ENCODE results near the gene CTAGE8. TPM values are rescaled to one million over a fixed set of nuclear protein-coding genes. Genes with fewer than 3 reads are reported as not detected.
"Not testable (repeated sequence)": the region's sequence is repeated elsewhere in the genome, so short reads cannot be mapped to it uniquely, and the experiment has no call there.

The CTAGE8 gene
- total and polyA plus RNA-seq, 9 donors, result 0.40 to 2.0 (median 0.92) TPM; not detected in 1

DNA sequence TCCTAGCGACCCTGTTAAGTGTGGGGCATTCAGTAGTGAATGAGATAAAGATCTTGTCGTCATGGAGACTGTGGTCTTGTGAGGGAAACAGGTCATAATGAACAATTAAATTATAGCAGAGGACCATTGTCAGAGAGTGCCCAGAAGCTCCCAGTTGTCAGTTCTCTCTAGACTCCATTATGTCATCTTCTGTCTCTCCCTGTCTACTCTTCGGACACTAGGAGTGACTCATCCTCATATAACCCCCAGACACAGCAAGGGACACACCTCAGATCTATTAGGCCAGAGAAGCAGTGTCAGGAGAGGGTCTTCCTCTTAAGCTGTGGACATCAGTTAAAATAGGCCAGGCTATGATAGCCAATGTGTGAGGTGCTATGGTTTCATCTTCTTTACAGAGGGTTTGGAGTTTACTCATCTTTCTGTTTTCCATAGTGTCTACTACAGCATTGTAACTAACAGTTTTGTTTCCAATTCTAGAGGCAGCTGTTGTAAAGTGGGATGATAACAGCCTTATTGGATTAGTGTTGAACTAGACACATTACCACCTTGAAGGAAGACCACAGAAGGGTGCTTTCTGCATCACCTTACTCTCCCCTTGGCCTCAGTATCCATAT is 18.2 kb upstream of the CTAGE8 start:
- H3K4me3 ChIP-seq; DNase-seq; H3K4me1 ChIP-seq (ENCODE audit: insufficient read depth); H3K27ac ChIP-seq; H3K36me3 ChIP-seq; H3K27me3 ChIP-seq; intact Hi-C loops (cut with DNase I); H3K9me3 ChIP-seq: not testable (repeated sequence)
- WGBS, 3 donors, result no CpG with 5 or more reads among the region's 3 CpGs

- H3K4me3 ChIP-seq; H3K9me3 ChIP-seq; H3K27me3 ChIP-seq; H3K27ac ChIP-seq; H3K4me1 ChIP-seq (ENCODE audit: insufficient read depth); H3K36me3 ChIP-seq; DNase-seq; intact Hi-C loops (cut with DNase I): not testable (repeated sequence)
- WGBS, 3 donors, result no CpG with 5 or more reads among the region's 6 CpGs
Measured at GRCh38 chr7:144283716-144284115, 14.6 kb upstream of the CTAGE8 start.

DNA sequence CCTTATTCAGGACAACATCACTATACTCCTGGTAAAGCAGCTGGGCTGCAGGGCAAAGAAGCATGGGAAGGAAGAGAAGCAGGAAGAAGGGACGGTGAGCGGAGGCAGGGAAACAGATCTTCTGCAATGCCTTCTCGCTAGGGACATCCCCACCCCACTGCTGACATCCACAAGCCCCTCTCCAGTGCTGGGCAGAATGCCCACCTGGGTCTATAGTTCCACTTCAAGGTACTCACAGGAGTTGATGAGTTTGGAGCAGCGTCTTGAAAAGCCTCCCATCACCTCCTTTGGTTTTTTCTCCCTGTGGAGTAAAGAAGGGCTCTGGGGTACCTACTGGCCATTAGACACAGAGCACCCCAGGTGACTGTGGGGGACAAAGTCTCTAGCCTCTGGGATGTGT is 13.4 kb upstream of the CTAGE8 start:
- H3K27me3 ChIP-seq; H3K27ac ChIP-seq; H3K4me3 ChIP-seq; H3K9me3 ChIP-seq; intact Hi-C loops (cut with DNase I); H3K36me3 ChIP-seq; H3K4me1 ChIP-seq (ENCODE audit: insufficient read depth): not testable (repeated sequence)
- DNase-seq, result peak in 4 of 5 donors; percentile 2 to 13 (median 10)
- 80 to 100% (median 92%) methylated on average over 2 to 4 of the region's 4 CpGs for WGBS, 3 donors

- H3K36me3 ChIP-seq; H3K4me1 ChIP-seq (ENCODE audit: insufficient read depth); intact Hi-C loops (cut with DNase I); H3K9me3 ChIP-seq; H3K27me3 ChIP-seq; H3K27ac ChIP-seq; H3K4me3 ChIP-seq; DNase-seq: not testable (repeated sequence)
- WGBS, 3 donors, result no CpG with 5 or more reads among the region's 8 CpGs
Measured at GRCh38 chr7:144281981-144282380, 12.9 kb upstream of the CTAGE8 start.

GRCh38 chr7:144280010-144280409 is 10.9 kb upstream of the CTAGE8 start:
- H3K36me3 ChIP-seq; H3K27me3 ChIP-seq; H3K4me3 ChIP-seq; H3K9me3 ChIP-seq; H3K4me1 ChIP-seq (ENCODE audit: insufficient read depth); H3K27ac ChIP-seq; DNase-seq; intact Hi-C loops (cut with DNase I): not testable (repeated sequence)
- 95 to 97% (median 97%) methylated on average over 3 of the region's 6 CpGs for WGBS, 3 donors

DNA sequence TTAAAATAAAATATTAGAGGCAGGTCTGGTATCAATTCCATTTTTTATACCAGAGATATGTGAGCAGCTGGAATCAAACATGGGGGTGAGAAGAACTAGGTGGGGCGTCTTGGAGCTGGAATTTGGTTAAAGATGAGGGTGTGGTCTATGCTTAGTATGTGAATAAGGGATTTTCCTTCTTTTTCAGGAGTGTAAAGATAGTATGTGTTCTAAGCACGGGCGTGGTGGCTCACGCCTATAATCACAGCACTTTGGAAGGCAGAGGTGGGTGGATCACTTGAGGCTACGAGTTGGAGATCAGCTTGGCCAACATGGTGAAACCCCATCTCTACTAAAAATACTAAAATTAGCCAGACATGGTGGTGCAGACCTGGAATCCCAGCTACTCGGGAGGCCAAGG is 6.2 kb upstream of the CTAGE8 start:
- H3K4me3 ChIP-seq; H3K36me3 ChIP-seq; H3K9me3 ChIP-seq; intact Hi-C loops (cut with DNase I); H3K27ac ChIP-seq; H3K27me3 ChIP-seq; DNase-seq; H3K4me1 ChIP-seq (ENCODE audit: insufficient read depth): not testable (repeated sequence)
- WGBS, 3 donors, result 93 to 97% (median 96%) methylated on average over 4 of the region's 6 CpGs

- intact Hi-C loops (cut with DNase I); H3K4me1 ChIP-seq (ENCODE audit: insufficient read depth); H3K27ac ChIP-seq; H3K36me3 ChIP-seq; H3K9me3 ChIP-seq; DNase-seq; H3K4me3 ChIP-seq; H3K27me3 ChIP-seq: not testable (repeated sequence)
- WGBS, 3 donors, result 93 to 98% (median 94%) methylated on average over 6 to 7 of the region's 7 CpGs
Measured at GRCh38 chr7:144264692-144265091, 4.4 kb downstream of the CTAGE8 start, which contains the start of gene OR2A7. Gene OR2A7 (minus strand): TSS chr7:144264792. CDS start chr7:144259628, 5,164 bp downstream.

GRCh38 chr7:144262128-144262527 is 7.0 kb downstream of the CTAGE8 start:
- H3K36me3 ChIP-seq; H3K27me3 ChIP-seq; H3K27ac ChIP-seq; H3K4me3 ChIP-seq; H3K9me3 ChIP-seq; H3K4me1 ChIP-seq (ENCODE audit: insufficient read depth); DNase-seq; intact Hi-C loops (cut with DNase I): not testable (repeated sequence)
- 83% methylated on average over 1 of the region's 2 CpGs; no CpG with 5 or more reads in 2 of the 3 donors for WGBS, 3 donors

DNA sequence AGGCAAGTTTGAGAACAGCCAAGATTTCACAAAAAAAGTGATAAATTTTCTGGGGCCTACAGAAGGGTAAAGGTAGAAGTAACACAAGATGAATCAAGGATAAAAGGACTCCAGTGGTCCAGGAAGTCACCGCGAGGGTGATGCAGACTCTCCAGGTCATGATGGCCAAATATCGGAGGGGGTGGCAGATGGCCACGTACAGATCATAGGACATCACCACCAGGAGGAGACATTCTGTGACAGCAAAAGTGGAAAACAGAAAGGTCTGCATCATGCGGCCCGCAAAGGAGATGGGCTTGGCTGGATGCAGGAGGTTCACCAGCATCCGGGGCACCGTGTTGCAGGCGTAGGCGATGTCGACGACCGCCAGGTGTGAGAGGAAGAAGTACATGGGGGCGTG is 10.0 kb downstream of the CTAGE8 start:
- H3K4me1 ChIP-seq (ENCODE audit: insufficient read depth); H3K27ac ChIP-seq; H3K36me3 ChIP-seq; H3K4me3 ChIP-seq; H3K9me3 ChIP-seq; DNase-seq; intact Hi-C loops (cut with DNase I); H3K27me3 ChIP-seq: not testable (repeated sequence)
- WGBS, 3 donors, result no CpG with 5 or more reads among the region's 14 CpGs
